Neural cell (in vitro differentiated cells): ENCODE measurements around the gene VASH1. TPM values are rescaled to one million over a fixed set of nuclear protein-coding genes. Genes with fewer than 3 reads are reported as not detected.

Source experiments
- H2AFZ ChIP-seq: fragments of 200-600, 300-800 bp; sonication (generic), shearing (Covaris generic); 2 replicates; pipeline ENCODE4 v1.6.0; 2014; ENCODE audit warnings: low read depth, mild to moderate bottlenecking, antibody characterized with exemption, low read length, moderate library complexity
- H3F3A ChIP-seq: fragments of 200-600 bp; shearing (Covaris generic); 2 replicates; pipeline ENCODE4 v1.6.1; 2016; ENCODE audit warnings: mild to moderate bottlenecking, moderate library complexity, mixed read lengths, antibody characterized with exemption, low read length; ENCODE audit not compliant: insufficient read depth, poor library complexity, severe bottlenecking
- H3K27ac ChIP-seq: fragments of 200-600, 300-800 bp; sonication (generic), shearing (Covaris generic); 2 replicates; pipeline ENCODE4 v1.5.1; 2014; ENCODE audit warnings: mild to moderate bottlenecking, low read length, moderate library complexity
- H3K27me3 ChIP-seq: fragments of 300-800, 200-600 bp; sonication (generic), shearing (Covaris generic); 2 replicates; pipeline ENCODE4 v1.6.0; 2014; ENCODE audit warnings: mild to moderate bottlenecking, low read depth, low read length, moderate library complexity; ENCODE audit not compliant: insufficient read depth
- H3K36me3 ChIP-seq: fragments of 300-800, 200-600 bp; sonication (generic), shearing (Covaris generic); 2 replicates; pipeline ENCODE4 v1.5.1; 2014; ENCODE audit warnings: mild to moderate bottlenecking, antibody characterized with exemption, low read length, moderate library complexity; ENCODE audit not compliant: insufficient read depth
- H3K4me2 ChIP-seq: fragments of 300-800, 200-600 bp; sonication (generic), shearing (Covaris generic); 2 replicates; pipeline ENCODE4 v1.6.0; 2014; ENCODE audit warnings: mild to moderate bottlenecking, low read length
- H3K4me3 ChIP-seq: fragments of 300-800, 200-600 bp; sonication (generic), shearing (Covaris generic); 2 replicates; pipeline ENCODE4 v1.5.1; 2014; ENCODE audit warnings: mild to moderate bottlenecking, low read length, moderate library complexity
- H3K79me2 ChIP-seq: fragments of 200-600 bp; shearing (Covaris generic); replicated peaks from 2 replicates; pipeline ENCODE4 v1.6.0; 2014; ENCODE audit warnings: mild to moderate bottlenecking, low read length, moderate library complexity; ENCODE audit not compliant: insufficient read depth
- H3K9ac ChIP-seq: fragments of 300-800, 200-600 bp; sonication (generic), shearing (Covaris generic); 2 replicates; pipeline ENCODE4 v1.6.1; 2016; ENCODE audit warnings: mild to moderate bottlenecking, low read length, mixed read lengths
- H3K9me2 ChIP-seq: fragments of 200-600 bp; shearing (Covaris generic); 2 replicates; pipeline ENCODE4 v1.6.1; 2016; ENCODE audit warnings: mild to moderate bottlenecking, low read length, mixed read lengths; ENCODE audit not compliant: insufficient read depth
- H3K9me3 ChIP-seq: fragments of 200-600, 300-800 bp; sonication (generic), shearing (Covaris generic); 2 replicates; pipeline ENCODE4 v1.6.1; 2016; ENCODE audit warnings: mild to moderate bottlenecking, mixed run types, low read length, moderate library complexity, mixed read lengths
- H4K20me1 ChIP-seq: fragments of 200-600 bp; shearing (Covaris generic); 2 replicates; pipeline ENCODE4 v1.6.1; 2016; ENCODE audit warnings: mild to moderate bottlenecking, mixed run types; ENCODE audit not compliant: insufficient read depth
- CTCF ChIP-seq: fragments of 450-650 bp; IDR thresholded peaks from 2 replicates; pipeline ENCODE4 v1.5.1; 2014; ENCODE audit warnings: antibody characterized with exemption, mild to moderate bottlenecking, moderate library complexity; ENCODE audit not compliant: poor library complexity, severe bottlenecking
- EP300 ChIP-seq: fragments of 450-650 bp; conservative IDR thresholded peaks from 2 replicates; pipeline ENCODE4 v1.6.1; 2014; ENCODE audit warnings: antibody characterized with exemption, mild to moderate bottlenecking, moderate library complexity; ENCODE audit not compliant: poor library complexity, severe bottlenecking
- EZH2 ChIP-seq: fragments of 200-600, 300-800 bp; shearing (Covaris generic), sonication (generic); IDR thresholded peaks from 2 replicates; pipeline ENCODE4 v1.6.1; 2014; ENCODE audit warnings: antibody characterized with exemption, low read length, borderline replicate concordance, mild to moderate bottlenecking; ENCODE audit not compliant: insufficient read depth, poor library complexity, severe bottlenecking
- MXI1 ChIP-seq: fragments of 450-650 bp; conservative IDR thresholded peaks from 2 replicates; pipeline ENCODE4 v1.6.1; 2014; ENCODE audit warnings: antibody characterized with exemption, mild to moderate bottlenecking; ENCODE audit not compliant: poor library complexity, severe bottlenecking
- POLR2AphosphoS5 ChIP-seq: IDR thresholded peaks from 2 replicates; pipeline ENCODE4 v1.6.1; 2012
- RAD21 ChIP-seq: fragments of 450-650 bp; conservative IDR thresholded peaks from 2 replicates; pipeline ENCODE4 v1.6.1; 2014; ENCODE audit warnings: antibody characterized with exemption, mild to moderate bottlenecking, moderate library complexity
- SMC3 ChIP-seq: fragments of 450-650 bp; conservative IDR thresholded peaks from 2 replicates; pipeline ENCODE4 v1.6.1; 2014; ENCODE audit warnings: antibody characterized with exemption, mild to moderate bottlenecking, moderate library complexity; ENCODE audit not compliant: poor library complexity
- TAF1 ChIP-seq: IDR thresholded peaks from 2 replicates; pipeline ENCODE4 v1.6.1; 2012; ENCODE audit warnings: low read depth
- polyA plus RNA-seq: library from polyadenylated mRNA; depleted of rRNA; stranded (reverse); fragments of >200 nt; gene quantifications from 2 replicates; pipeline ENCODE4 v1.2.3, GENCODE V29; 2014
- TF ChIP-seq, protein P1 (sequence below): IDR thresholded peaks from 2 replicates; pipeline ENCODE4 v1.6.1; 2012; ENCODE audit warnings: borderline replicate concordance

Gene VASH1
- polyA plus RNA-seq, 1 donor from 2014 or later, result 26.8 TPM

DNA sequence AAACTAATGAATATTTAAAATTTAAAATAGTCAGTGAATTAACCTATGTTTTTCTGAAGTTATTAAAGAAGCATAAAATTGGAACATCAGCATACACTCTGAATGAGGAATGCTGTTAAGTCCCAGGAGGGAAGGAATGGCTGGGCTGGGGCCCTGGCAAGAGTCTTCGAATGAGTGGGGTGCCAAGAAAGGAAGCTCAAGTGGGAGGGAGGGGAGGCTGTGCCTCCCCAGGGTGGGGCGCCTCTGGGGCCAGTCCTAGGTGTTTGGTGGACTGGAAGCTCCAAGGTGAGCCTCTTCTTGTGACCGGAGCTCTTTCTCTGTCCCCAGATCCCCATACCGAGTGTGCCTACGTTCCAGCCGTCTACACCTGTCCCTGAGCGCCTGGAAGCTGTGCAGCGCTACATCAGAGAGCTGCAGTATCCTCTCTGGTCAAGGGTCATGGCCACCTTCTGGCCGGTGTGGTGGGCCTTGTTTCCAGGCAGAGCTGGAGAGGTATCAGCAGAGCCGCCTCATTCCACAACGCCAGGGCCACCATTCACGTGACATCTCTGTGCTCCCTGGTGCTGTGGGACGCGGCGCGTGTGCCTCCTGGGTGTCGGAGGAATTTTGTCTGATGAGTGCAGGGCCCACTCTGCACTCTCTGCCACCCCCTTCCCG, 8.5 kb downstream of the VASH1 start:
- TF ChIP-seq SMC3, result no peak
- Histone ChIP-seq H3K27me3 (no peaks in the 10 kb centered on the region), H3K36me3 (peaks cover 15% of the 10 kb centered on the region), H3K4me2 (no peak overlapping the region), H3F3A (no peaks in the 10 kb centered on the region), H3K9me3 (no peaks in the 10 kb centered on the region), H3K27ac (no peak overlapping the region), H3K9me2 (no peaks in the 10 kb centered on the region), H3K79me2 (peaks cover 8% of the 10 kb centered on the region), H3K4me3 (no peak overlapping the region), H4K20me1 (no peaks in the 10 kb centered on the region), H2AFZ (no peak overlapping the region), H3K9ac (no peak overlapping the region)

GRCh38 chr14:76770521-76771436, 9.5 kb downstream of the VASH1 start:
- no peaks in the 10 kb centered on the region for H3F3A ChIP-seq
- H3K4me2 ChIP-seq, result no peak overlapping the region
- peaks cover 19% of the 10 kb centered on the region for H3K36me3 ChIP-seq
- H3K9ac ChIP-seq, result no peak overlapping the region
- no peak overlapping the region for H3K4me3 ChIP-seq
- no peak overlapping the region for H2AFZ ChIP-seq
- H3K79me2 ChIP-seq, result peaks cover 4% of the 10 kb centered on the region
- H3K27ac ChIP-seq, result no peak overlapping the region
- TF ChIP-seq, protein P1, sequence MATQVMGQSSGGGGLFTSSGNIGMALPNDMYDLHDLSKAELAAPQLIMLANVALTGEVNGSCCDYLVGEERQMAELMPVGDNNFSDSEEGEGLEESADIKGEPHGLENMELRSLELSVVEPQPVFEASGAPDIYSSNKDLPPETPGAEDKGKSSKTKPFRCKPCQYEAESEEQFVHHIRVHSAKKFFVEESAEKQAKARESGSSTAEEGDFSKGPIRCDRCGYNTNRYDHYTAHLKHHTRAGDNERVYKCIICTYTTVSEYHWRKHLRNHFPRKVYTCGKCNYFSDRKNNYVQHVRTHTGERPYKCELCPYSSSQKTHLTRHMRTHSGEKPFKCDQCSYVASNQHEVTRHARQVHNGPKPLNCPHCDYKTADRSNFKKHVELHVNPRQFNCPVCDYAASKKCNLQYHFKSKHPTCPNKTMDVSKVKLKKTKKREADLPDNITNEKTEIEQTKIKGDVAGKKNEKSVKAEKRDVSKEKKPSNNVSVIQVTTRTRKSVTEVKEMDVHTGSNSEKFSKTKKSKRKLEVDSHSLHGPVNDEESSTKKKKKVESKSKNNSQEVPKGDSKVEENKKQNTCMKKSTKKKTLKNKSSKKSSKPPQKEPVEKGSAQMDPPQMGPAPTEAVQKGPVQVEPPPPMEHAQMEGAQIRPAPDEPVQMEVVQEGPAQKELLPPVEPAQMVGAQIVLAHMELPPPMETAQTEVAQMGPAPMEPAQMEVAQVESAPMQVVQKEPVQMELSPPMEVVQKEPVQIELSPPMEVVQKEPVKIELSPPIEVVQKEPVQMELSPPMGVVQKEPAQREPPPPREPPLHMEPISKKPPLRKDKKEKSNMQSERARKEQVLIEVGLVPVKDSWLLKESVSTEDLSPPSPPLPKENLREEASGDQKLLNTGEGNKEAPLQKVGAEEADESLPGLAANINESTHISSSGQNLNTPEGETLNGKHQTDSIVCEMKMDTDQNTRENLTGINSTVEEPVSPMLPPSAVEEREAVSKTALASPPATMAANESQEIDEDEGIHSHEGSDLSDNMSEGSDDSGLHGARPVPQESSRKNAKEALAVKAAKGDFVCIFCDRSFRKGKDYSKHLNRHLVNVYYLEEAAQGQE, result no peak
- TF ChIP-seq EZH2 (no peak), TAF1 (no peak), POLR2AphosphoS5 (no peak), CTCF (no peak), EP300 (no peak), MXI1 (no peak), RAD21 (no peak), SMC3 (no peak)
- no peaks in the 10 kb centered on the region for H3K27me3 ChIP-seq
- H3K9me2 ChIP-seq, result no peaks in the 10 kb centered on the region
- no peaks in the 10 kb centered on the region for H3K9me3 ChIP-seq
- H4K20me1 ChIP-seq, result no peaks in the 10 kb centered on the region
